GM18507 (cell line): Measurements from ENCODE around the gene RAD50.
A peak's percentile ranks its signal among the peaks of the same experiment; 100 is the strongest.
"Not testable (repeated sequence)": the region's sequence is repeated elsewhere in the genome, so short reads cannot be mapped to it uniquely, and the experiment has no call there.

Experiments
- DNase-seq: peaks from one replicate; pipeline ENCODE4 v3.0.0; 2011; ENCODE audit warnings: low read depth; ENCODE audit not compliant: insufficient read length; ENCODE audit errors: extremely low spot score
- FAIRE-seq: peaks from 2 replicates; lab custom pipeline; 2011; peaks lifted over from hg19 to GRCh38; lab: Jason Lieb, UNC

RAD50 gene

DNA sequence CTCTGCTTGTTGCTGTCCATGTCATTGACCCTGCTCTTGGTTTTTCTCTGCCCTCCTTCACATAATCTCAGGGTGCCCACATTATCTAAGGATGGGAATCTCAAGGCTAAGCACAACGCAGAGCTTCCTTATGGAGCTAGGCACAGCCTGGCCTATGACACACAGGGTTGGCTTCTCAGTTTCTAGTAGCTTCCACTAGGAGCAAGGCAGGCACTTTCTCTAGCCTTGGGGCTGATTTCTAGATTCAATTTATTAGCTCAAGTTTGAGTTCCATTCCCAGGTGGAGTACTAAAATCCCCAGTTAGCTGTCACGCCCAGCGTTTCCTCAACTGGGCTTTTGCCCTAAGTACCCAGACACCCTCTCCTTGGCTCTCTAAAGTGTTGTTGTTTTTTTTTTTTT is 129.4 kb downstream of the RAD50 start:
- FAIRE-seq (no peak), DNase-seq (no peak)

GRCh38 chr5:132687995-132688394 is 131.2 kb downstream of the RAD50 start:
- DNase-seq = no peak
- FAIRE-seq = no peak

GRCh38 chr5:132688536-132689339 is 132.0 kb downstream of the RAD50 start:
- DNase-seq (no peak), FAIRE-seq (peak; percentile 65)

GRCh38 chr5:132689513-132689912 is 132.7 kb downstream of the RAD50 start:
- DNase-seq = no peak
- peak; percentile 21 for FAIRE-seq

DNA sequence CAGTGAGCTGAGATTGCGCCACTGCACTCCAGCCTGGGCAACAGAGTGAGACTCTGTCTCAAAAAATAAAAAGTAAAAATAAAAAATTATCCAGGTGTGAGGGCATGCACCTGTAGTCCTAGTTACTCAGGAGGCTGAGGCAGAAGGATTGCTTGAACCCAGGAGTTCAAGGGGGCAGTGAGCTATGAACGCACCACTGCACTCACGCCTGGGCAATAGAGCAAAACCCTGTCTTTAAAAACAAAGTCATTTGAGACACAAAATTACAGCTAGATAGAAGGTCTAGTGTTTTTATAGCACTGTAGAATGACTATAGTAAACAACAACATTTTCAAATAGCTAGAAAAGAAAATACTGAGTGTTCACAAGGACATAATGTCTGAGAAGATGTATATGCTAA is 133.4 kb downstream of the RAD50 start:
- FAIRE-seq (no peak), DNase-seq (no peak)

DNA sequence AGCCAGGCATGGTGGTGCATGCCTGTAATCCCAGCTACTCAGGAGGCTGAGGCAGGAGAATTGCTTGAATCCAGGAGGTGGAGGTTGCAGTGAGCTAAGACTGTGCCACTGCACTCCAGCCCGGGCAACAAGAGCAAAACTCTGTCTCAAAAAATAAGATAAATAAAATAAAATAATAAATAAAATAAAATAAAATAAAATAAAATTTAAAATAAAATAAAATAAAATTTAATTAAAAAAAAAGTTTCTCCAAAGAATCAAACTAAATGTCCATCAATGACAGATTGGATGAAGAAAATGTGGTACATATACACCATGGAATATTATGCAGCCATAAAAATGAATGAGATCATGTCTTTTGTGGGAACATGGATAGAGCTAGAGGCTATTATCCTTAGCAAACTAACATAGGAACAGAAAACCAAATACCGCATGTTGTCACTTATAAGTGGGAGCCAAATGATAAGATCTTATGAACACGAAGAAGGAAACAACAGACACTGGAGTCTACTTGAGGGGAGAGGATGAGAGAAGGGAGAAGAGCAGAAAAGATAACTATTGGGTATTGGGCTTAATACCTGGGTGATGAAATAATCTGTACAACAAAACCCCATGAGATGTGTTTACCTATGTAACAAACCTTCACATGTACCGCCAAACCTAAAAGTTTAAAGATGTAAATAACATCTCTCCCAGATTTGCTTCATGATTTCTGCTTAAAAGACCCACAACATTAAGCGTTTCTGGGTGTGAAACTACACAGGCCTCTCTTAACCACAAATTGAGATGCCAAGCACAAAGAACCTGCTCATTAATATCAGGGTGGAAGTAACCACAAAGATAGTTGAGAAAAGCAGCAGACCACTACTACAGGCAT is 135.2 kb downstream of the RAD50 start:
- DNase-seq = not testable (repeated sequence)
- peak; percentile 74 for FAIRE-seq

DNA sequence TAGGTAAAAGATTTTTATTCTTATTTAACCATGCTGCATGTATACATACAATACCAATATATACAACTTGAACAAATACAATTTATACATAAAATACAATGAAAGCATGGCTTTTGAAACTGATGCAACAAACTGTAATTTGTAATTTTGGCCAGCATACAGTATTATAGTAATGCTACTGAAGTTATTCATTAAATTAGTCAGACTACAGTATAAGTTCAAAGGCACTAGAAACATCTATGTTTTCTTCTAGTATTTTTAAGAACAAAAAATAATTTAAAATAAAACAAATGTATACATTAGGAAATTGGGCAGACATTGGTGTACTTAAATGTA is 135.8 kb downstream of the RAD50 start:
- FAIRE-seq (no peak), DNase-seq (no peak)
